HepG2 (cell line): ENCODE measurements around the gene ZNF773. TPM values are rescaled to one million over a fixed set of nuclear protein-coding genes. Genes with fewer than 3 reads are reported as not detected.

Experiments
- ARNT2 ChIP-seq: sonication (generic); formaldehyde crosslinking; IDR thresholded peaks from 2 replicates; pipeline ENCODE4 v1.8.0; 2022; ENCODE audit warnings: mild to moderate bottlenecking, low read depth, missing genetic modification reagents, moderate library complexity
- HHEX ChIP-seq: IDR thresholded peaks from 2 replicates; pipeline ENCODE4 v1.6.1; 2016; ENCODE audit warnings: control low read depth
- HIVEP1 ChIP-seq: sonication (generic); formaldehyde crosslinking; IDR thresholded peaks from 2 replicates; pipeline ENCODE4 v1.4.0; 2020; ENCODE audit warnings: mild to moderate bottlenecking, missing genetic modification reagents
- KLF15 ChIP-seq: sonication (generic); formaldehyde crosslinking; IDR thresholded peaks from 2 replicates; pipeline ENCODE4 v1.8.1; 2023; ENCODE audit warnings: borderline replicate concordance, mild to moderate bottlenecking, inconsistent platforms, missing genetic modification reagents, mixed read lengths
- MED8 ChIP-seq: sonication (generic); formaldehyde crosslinking; IDR thresholded peaks from 2 replicates; pipeline ENCODE4 v1.8.1; 2023; ENCODE audit warnings: mild to moderate bottlenecking, missing genetic modification reagents; ENCODE audit not compliant: insufficient replicate concordance
- PHF8 ChIP-seq: sonication (generic); formaldehyde crosslinking; IDR thresholded peaks from 2 replicates; pipeline ENCODE4 v1.5.0; 2020; ENCODE audit warnings: missing genetic modification reagents
- POLR2A ChIP-seq, 2 experiments: IDR thresholded peaks; 2 replicates each; pipeline ENCODE4 v1.6.1; 2011; ENCODE audit warnings: low read depth in 2 of 2, low read length in 2 of 2, mild to moderate bottlenecking in 1 of 2, moderate library complexity in 1 of 2; ENCODE audit not compliant: insufficient read depth in 1 of 2
- SMYD3 ChIP-seq: sonication (generic); formaldehyde crosslinking; IDR thresholded peaks from 2 replicates; pipeline ENCODE4 v1.8.1; 2023; ENCODE audit warnings: mild to moderate bottlenecking, missing genetic modification reagents
- TSC22D2 ChIP-seq: sonication (generic); formaldehyde crosslinking; IDR thresholded peaks from 2 replicates; pipeline ENCODE4 v1.5.1; 2020; ENCODE audit warnings: missing genetic modification reagents, mild to moderate bottlenecking, borderline replicate concordance
- ZBTB8A ChIP-seq: sonication (generic); formaldehyde crosslinking; IDR thresholded peaks from 2 replicates; pipeline ENCODE4 v1.4.0; 2020; ENCODE audit warnings: mild to moderate bottlenecking, low read depth, missing genetic modification reagents, borderline replicate concordance
- ZFP36L2 ChIP-seq: sonication (generic); formaldehyde crosslinking; IDR thresholded peaks from 2 replicates; pipeline ENCODE4 v1.4.0; 2020; ENCODE audit warnings: missing genetic modification reagents
- ZNF138 ChIP-seq: sonication (generic); formaldehyde crosslinking; IDR thresholded peaks from 2 replicates; pipeline ENCODE4 v1.5.0; 2020; ENCODE audit warnings: mild to moderate bottlenecking, low read depth, missing genetic modification reagents
- ZNF160 ChIP-seq: sonication (generic); formaldehyde crosslinking; IDR thresholded peaks from 2 replicates; pipeline ENCODE4 v1.8.0; 2022; ENCODE audit warnings: mild to moderate bottlenecking, inconsistent platforms, missing genetic modification reagents
- ZNF20 ChIP-seq: sonication (generic); formaldehyde crosslinking; IDR thresholded peaks from 2 replicates; pipeline ENCODE4 v1.4.0; 2020; ENCODE audit warnings: mild to moderate bottlenecking, moderate library complexity, missing genetic modification reagents
- ZNF33A ChIP-seq: sonication (generic); formaldehyde crosslinking; IDR thresholded peaks from 2 replicates; pipeline ENCODE4 v1.5.1; 2020; ENCODE audit warnings: missing genetic modification reagents, mild to moderate bottlenecking, moderate library complexity, borderline replicate concordance
- ZNF556 ChIP-seq: sonication (generic); formaldehyde crosslinking; IDR thresholded peaks from 2 replicates; pipeline ENCODE4 v1.4.0; 2020; ENCODE audit warnings: mild to moderate bottlenecking, missing genetic modification reagents, borderline replicate concordance
- ZNF605 ChIP-seq: sonication (generic); formaldehyde crosslinking; IDR thresholded peaks from 2 replicates; pipeline ENCODE4 v1.8.0; 2022; ENCODE audit warnings: mild to moderate bottlenecking, missing genetic modification reagents
- ZNF75D ChIP-seq: sonication (generic); formaldehyde crosslinking; IDR thresholded peaks from 2 replicates; pipeline ENCODE4 v1.8.1; 2023; ENCODE audit warnings: missing genetic modification reagents, mild to moderate bottlenecking, borderline replicate concordance
- ZNF883 ChIP-seq: sonication (generic); formaldehyde crosslinking; IDR thresholded peaks from 2 replicates; pipeline ENCODE4 v1.5.1; 2020; ENCODE audit warnings: mild to moderate bottlenecking, missing genetic modification reagents; ENCODE audit errors: not compliant biosample characterization
- ZSCAN30 ChIP-seq: sonication (generic); formaldehyde crosslinking; IDR thresholded peaks from 2 replicates; pipeline ENCODE4 v1.5.0; 2020; ENCODE audit warnings: mild to moderate bottlenecking, missing genetic modification reagents
- polyA plus RNA-seq, 8 experiments: library from polyadenylated mRNA; depleted of rRNA in 3 of 8; stranded (reverse) in 7 of 8; unstranded in 1 of 8; fragments of >200 nt; fragmentation: Illumina TruSeq in 4 of 8; extraction: Trizol in 4 of 8; gene quantifications; 2 replicates each; pipeline versions ENCODE4 v1.2.1 to v1.2.3, GENCODE V29; 2011 to 2016; ENCODE audit warnings: low read depth in 4 of 8, missing spikeins in 1 of 8, mixed read lengths in 1 of 8; ENCODE audit not compliant: insufficient read depth in 1 of 8
- total RNA-seq, 5 experiments: library from RNA; depleted of rRNA; stranded (reverse); fragments of >200 nt; fragmentation: Illumina TruSeq; extraction: Trizol; gene quantifications; 2 replicates each; pipeline ENCODE4 v1.2.3, GENCODE V29; 2016; ENCODE audit warnings: low read depth in 1 of 5
- TF ChIP-seq, protein P1 (sequence below): sonication (generic); formaldehyde crosslinking; IDR thresholded peaks from 2 replicates; pipeline ENCODE4 v1.5.0; 2020; ENCODE audit warnings: mild to moderate bottlenecking, missing genetic modification reagents
- TF ChIP-seq, protein P2 (sequence below): sonication (generic); formaldehyde crosslinking; IDR thresholded peaks from 2 replicates; pipeline ENCODE4 v1.4.0; 2020; ENCODE audit warnings: missing genetic modification reagents
- TF ChIP-seq, protein P3 (sequence below): sonication (generic); formaldehyde crosslinking; IDR thresholded peaks from 2 replicates; pipeline ENCODE4 v1.8.0; 2022; ENCODE audit warnings: missing genetic modification reagents, mild to moderate bottlenecking, borderline replicate concordance
- TF ChIP-seq, protein P4 (sequence below): IDR thresholded peaks from 2 replicates; pipeline ENCODE4 v1.6.1; 2016; ENCODE audit warnings: low read depth

Gene ZNF773
- total and polyA plus RNA-seq, 2 of the 13 experiments (the other 11 are each of a cell fraction or from before 2014, with no cell fraction given), result 5.7 to 6.7 TPM

DNA sequence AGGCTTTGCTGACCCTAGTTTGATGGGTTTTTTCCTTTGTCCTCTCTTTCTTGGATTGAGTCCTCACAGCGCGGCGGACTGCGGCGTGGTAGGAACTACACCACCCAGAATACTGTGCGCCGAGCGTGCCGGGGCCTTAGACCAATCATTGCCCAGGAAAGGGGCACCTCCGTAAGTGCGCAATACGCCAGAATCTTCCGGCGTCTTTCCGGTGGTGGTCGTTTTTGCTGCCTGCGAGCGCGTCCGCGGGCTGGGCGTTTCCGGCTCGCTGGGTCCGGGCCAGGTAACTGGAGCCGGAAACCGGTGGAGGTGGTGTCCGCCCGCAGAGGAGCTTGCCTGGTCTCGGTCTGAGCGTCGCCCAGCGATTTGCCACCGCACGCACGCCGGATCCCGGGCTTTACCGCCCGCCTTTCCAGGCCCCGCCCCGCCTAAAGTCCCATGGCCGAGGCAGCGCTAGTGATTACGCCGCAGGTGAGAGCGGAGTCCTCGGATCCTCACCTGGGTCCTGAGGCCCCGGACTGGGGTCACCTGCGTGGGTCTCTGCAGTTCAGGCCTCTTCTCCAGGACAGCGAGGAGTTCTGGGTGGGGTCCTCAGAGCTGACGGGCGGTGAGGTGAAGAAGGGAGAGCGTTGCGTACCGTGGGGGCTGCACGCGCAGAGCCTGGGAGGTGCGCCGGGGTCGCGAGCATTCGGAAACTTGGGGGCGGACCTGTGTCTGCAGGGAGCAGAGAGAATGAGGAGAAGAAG lies 27.6 kb downstream of the ZNF773 start, which contains the start of gene ZNF549 (continued):
- TF ChIP-seq, protein P1, sequence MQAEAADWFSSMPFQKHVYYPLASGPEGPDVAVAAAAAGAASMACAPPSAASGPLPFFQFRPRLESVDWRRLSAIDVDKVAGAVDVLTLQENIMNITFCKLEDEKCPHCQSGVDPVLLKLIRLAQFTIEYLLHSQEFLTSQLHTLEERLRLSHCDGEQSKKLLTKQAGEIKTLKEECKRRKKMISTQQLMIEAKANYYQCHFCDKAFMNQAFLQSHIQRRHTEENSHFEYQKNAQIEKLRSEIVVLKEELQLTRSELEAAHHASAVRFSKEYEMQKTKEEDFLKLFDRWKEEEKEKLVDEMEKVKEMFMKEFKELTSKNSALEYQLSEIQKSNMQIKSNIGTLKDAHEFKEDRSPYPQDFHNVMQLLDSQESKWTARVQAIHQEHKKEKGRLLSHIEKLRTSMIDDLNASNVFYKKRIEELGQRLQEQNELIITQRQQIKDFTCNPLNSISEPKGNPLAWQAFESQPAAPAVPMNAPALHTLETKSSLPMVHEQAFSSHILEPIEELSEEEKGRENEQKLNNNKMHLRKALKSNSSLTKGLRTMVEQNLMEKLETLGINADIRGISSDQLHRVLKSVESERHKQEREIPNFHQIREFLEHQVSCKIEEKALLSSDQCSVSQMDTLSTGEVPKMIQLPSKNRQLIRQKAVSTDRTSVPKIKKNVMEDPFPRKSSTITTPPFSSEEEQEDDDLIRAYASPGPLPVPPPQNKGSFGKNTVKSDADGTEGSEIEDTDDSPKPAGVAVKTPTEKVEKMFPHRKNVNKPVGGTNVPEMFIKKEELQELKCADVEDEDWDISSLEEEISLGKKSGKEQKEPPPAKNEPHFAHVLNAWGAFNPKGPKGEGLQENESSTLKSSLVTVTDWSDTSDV, result no peak
- TF ChIP-seq KLF15 (no peak), ZNF138 (CRISPR knock-in tag) (peak; percentile 51; the same call in 1 of the 2 replicates), ZSCAN30 (CRISPR knock-in tag) (no peak), ZFP36L2 (CRISPR knock-in tag) (no peak), ZBTB8A (CRISPR knock-in tag) (no peak), ZNF556 (CRISPR knock-in tag) (no peak), TSC22D2 (no peak), ARNT2 (CRISPR knock-in tag) (peak; percentile 68; the same call in 1 of the 2 replicates), HHEX (CRISPR knock-in tag) (no peak), MED8 (no peak), ZNF160 (no peak; the same call in 1 of the 2 replicates), HIVEP1 (0 out of 2 replicates have a peak, but pooled peaks have one; percentile 22), PHF8 (CRISPR knock-in tag) (peak; percentile 93), ZNF20 (CRISPR knock-in tag) (no peak), ZNF75D (no peak), SMYD3 (CRISPR knock-in tag) (no peak), ZNF883 (CRISPR knock-in tag) (peak; percentile 85), ZNF33A (no peak), POLR2A (IDR thresholded peaks at IDR 0.05; ENCODE audit: insufficient read depth in 1 of 2, low read depth in 2 of 2, low read length in 2 of 2) (peak; percentile 59 to 83), ZNF605 (peak; percentile 91; the same call in 1 of the 2 replicates)
- TF ChIP-seq, protein P2, sequence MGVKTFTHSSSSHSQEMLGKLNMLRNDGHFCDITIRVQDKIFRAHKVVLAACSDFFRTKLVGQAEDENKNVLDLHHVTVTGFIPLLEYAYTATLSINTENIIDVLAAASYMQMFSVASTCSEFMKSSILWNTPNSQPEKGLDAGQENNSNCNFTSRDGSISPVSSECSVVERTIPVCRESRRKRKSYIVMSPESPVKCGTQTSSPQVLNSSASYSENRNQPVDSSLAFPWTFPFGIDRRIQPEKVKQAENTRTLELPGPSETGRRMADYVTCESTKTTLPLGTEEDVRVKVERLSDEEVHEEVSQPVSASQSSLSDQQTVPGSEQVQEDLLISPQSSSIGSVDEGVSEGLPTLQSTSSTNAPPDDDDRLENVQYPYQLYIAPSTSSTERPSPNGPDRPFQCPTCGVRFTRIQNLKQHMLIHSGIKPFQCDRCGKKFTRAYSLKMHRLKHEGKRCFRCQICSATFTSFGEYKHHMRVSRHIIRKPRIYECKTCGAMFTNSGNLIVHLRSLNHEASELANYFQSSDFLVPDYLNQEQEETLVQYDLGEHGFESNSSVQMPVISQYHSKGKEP (CRISPR knock-in tag), result no peak
- TF ChIP-seq, protein P3, sequence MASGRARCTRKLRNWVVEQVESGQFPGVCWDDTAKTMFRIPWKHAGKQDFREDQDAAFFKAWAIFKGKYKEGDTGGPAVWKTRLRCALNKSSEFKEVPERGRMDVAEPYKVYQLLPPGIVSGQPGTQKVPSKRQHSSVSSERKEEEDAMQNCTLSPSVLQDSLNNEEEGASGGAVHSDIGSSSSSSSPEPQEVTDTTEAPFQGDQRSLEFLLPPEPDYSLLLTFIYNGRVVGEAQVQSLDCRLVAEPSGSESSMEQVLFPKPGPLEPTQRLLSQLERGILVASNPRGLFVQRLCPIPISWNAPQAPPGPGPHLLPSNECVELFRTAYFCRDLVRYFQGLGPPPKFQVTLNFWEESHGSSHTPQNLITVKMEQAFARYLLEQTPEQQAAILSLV (CRISPR knock-in tag), result peak; percentile 65; the same call in 1 of the 2 replicates
- TF ChIP-seq, protein P4, sequence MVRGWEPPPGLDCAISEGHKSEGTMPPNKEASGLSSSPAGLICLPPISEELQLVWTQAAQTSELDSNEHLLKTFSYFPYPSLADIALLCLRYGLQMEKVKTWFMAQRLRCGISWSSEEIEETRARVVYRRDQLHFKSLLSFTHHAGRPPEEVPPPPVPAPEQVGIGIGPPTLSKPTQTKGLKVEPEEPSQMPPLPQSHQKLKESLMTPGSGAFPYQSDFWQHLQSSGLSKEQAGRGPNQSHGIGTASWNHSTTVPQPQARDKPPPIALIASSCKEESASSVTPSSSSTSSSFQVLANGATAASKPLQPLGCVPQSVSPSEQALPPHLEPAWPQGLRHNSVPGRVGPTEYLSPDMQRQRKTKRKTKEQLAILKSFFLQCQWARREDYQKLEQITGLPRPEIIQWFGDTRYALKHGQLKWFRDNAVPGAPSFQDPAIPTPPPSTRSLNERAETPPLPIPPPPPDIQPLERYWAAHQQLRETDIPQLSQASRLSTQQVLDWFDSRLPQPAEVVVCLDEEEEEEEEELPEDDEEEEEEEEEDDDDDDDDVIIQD (CRISPR knock-in tag), result no peak
